ENCODE results near the gene SPINK4.

The SPINK4 gene

DNA sequence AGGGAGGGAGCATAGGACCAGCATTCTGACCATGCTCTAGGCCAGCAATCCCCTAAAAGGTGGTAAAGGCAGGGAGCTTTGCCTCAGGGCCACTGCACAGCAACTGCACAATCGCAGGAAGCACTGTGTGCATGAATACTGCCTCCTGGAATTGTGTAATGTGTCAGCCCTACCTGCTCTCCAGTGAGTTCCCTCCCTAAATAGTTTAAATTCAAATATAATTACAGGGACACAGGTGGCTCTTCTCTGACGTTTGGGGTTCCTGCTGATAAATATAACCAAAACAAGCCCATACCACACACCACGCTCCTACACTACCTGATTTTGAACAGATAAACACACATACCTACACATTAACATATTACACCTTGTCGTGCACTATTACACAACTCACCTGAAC, 15.5 kb downstream of the SPINK4 start:
- no peaks in the 10 kb centered on the region for H3K27me3 ChIP-seq (ENCODE audit: control insufficient read depth in 2 of 2, insufficient read depth in 2 of 2, low read length in 2 of 2)
- no peak overlapping the region for H3K27ac ChIP-seq (ENCODE audit: low read depth in 2 of 2, low read length in 2 of 2)
- H3K36me3 ChIP-seq (ENCODE audit: control insufficient read depth in 2 of 2, insufficient read depth in 2 of 2, low read length in 2 of 2) = peaks cover 75 to 78% of the 10 kb centered on the region in 2 donors

DNA sequence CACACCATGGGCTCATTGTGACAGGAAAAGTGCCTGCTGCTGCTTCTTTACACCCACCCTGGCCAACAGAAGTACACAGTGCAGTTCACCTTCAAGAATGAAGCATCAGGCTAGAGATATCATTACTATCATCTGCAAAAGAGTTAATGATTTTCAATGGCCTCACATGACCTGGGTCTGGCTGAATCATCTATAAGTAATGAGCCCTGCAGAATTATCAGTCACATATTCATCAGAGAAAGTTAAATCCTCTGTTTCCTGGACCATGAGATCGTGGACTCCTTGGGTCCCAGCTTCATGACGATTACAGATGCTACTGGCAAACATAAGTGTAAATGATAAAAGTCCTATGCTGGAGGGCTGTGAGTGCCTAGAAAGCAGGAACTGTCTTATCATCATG, 16.3 kb downstream of the SPINK4 start:
- H3K27me3 ChIP-seq (ENCODE audit: control insufficient read depth in 2 of 2, insufficient read depth in 2 of 2, low read length in 2 of 2) = no peaks in the 10 kb centered on the region
- no peak overlapping the region for H3K27ac ChIP-seq (ENCODE audit: low read depth in 2 of 2, low read length in 2 of 2)
- no peaks in the 10 kb centered on the region for H3K4me1 ChIP-seq (ENCODE audit: control insufficient read depth in 2 of 2, insufficient read depth in 2 of 2, low read length in 2 of 2)
- H3K4me3 ChIP-seq (ENCODE audit: low read length in 2 of 2) = no peak overlapping the region
- H3K36me3 ChIP-seq (ENCODE audit: control insufficient read depth in 2 of 2, insufficient read depth in 2 of 2, low read length in 2 of 2) = peaks cover 79 to 82% of the 10 kb centered on the region in 2 donors
- no peaks in the 10 kb centered on the region for H3K9me3 ChIP-seq (ENCODE audit: control insufficient read depth in 2 of 2, low read length in 2 of 2)
- H3K9ac ChIP-seq (ENCODE audit: low read depth in 1 of 2, low read length in 2 of 2) = no peak overlapping the region

More for the DNA sequence above, 15.5 kb downstream of the SPINK4 start:
- H3K9me3 ChIP-seq (ENCODE audit: control insufficient read depth in 2 of 2, low read length in 2 of 2) = no peaks in the 10 kb centered on the region
- no peak overlapping the region for H3K9ac ChIP-seq (ENCODE audit: low read depth in 1 of 2, low read length in 2 of 2)
- no peaks in the 10 kb centered on the region for H3K4me1 ChIP-seq (ENCODE audit: control insufficient read depth in 2 of 2, insufficient read depth in 2 of 2, low read length in 2 of 2)
- H3K4me3 ChIP-seq (ENCODE audit: low read length in 2 of 2) = no peak overlapping the region

DNA sequence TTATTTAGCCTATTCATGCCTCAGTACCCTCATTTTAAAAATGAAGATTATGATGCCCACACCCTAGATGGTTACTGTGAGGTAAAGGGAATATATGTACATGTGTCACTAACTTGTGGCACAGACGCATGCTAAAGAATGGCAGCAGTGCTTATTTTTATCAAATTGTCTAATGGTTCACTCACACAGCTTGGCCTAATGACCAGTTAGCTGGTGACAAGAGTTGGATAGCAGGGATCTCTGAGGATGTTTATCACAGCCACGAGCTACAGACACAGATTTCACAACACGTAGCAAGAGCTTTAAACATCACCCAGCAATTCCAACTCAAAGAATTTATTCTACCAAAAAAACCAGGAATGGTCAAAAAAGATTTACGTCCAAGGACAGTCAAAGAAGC, 17.3 kb downstream of the SPINK4 start:
- H3K36me3 ChIP-seq (ENCODE audit: control insufficient read depth in 2 of 2, insufficient read depth in 2 of 2, low read length in 2 of 2) = peaks cover 83 to 88% of the 10 kb centered on the region in 2 donors
- no peaks in the 10 kb centered on the region for H3K27me3 ChIP-seq (ENCODE audit: control insufficient read depth in 2 of 2, insufficient read depth in 2 of 2, low read length in 2 of 2)
- H3K9me3 ChIP-seq (ENCODE audit: control insufficient read depth in 2 of 2, low read length in 2 of 2) = no peaks in the 10 kb centered on the region
- no peaks in the 10 kb centered on the region for H3K4me1 ChIP-seq (ENCODE audit: control insufficient read depth in 2 of 2, insufficient read depth in 2 of 2, low read length in 2 of 2)
- no peak overlapping the region for H3K4me3 ChIP-seq (ENCODE audit: low read length in 2 of 2)
- H3K9ac ChIP-seq (ENCODE audit: low read depth in 1 of 2, low read length in 2 of 2) = no peak overlapping the region
- H3K27ac ChIP-seq (ENCODE audit: low read depth in 2 of 2, low read length in 2 of 2) = no peak overlapping the region

DNA sequence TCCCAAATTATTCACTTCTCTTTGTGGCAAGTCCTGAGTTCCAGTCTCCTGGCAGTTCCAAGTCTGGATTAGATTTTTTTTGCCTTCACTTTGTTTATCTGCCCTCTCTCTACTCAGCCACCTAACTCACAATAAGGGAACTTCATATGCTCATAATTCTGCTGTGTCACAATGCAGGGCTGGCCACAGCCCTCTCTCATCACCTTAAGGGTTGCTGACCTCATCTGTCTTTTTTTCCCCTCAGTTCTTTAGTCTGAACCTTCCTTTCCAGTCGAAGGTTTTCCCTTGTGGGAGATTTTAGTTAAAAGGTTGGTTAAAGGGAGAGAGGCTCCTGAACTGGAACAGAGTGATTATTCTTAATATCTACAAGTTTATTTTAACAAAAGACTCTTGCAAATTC, 20.4 kb downstream of the SPINK4 start:
- Histone ChIP-seq H3K4me1 (ENCODE audit: control insufficient read depth in 2 of 2, insufficient read depth in 2 of 2, low read length in 2 of 2) (peaks cover 10 to 11% of the 10 kb centered on the region in 2 donors), H3K4me3 (ENCODE audit: low read length in 2 of 2) (no peak overlapping the region), H3K9ac (ENCODE audit: low read depth in 1 of 2, low read length in 2 of 2) (no peak overlapping the region), H3K27me3 (ENCODE audit: control insufficient read depth in 2 of 2, insufficient read depth in 2 of 2, low read length in 2 of 2) (no peaks in the 10 kb centered on the region), H3K36me3 (ENCODE audit: control insufficient read depth in 2 of 2, insufficient read depth in 2 of 2, low read length in 2 of 2) (peaks cover 56 to 61% of the 10 kb centered on the region in 2 donors), H3K9me3 (ENCODE audit: control insufficient read depth in 2 of 2, low read length in 2 of 2) (no peaks in the 10 kb centered on the region), H3K27ac (ENCODE audit: low read depth in 2 of 2, low read length in 2 of 2) (no peak overlapping the region)

DNA sequence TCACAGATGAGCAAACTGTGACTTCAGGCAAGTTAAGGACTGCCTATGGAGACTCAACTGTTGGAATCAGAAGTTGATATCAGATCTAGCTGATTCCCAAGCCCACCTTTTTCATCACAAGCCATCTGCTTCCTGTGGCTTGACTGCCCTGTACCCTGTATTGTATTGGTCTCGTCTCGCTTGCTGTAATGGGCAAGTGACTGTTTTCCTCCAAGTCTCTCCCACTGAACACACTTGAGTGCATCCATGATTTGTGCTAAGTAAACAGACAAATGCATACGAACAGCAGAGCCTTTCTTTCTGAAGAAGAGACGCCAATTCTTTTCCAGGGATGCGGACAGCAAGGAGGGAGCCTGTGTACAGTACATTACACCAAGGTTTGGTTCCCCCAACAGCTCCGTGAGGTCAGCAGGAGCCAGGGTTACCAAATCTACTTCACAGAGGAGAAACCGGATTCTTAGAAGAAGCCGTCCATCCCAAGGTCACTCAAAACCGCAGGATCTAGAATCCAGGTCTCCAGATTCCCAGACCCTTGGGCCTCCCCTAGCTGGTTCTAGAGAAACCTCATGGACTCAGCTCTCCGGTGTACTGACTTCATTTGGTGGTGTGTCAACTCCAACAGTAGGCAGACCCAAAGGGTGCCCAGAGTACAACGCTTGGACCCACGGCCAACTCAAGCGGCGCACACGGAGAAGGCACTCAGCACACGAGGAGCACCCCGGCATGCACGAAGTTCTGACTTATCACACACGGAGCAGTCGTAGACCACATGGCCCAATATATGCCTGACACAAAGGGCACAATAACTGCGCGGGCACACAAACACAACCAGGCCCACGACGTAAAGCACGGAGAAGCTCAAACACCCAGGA, 23.4 kb downstream of the SPINK4 start:
- peak overlapping the region; percentile 88 to 89 for H3K27ac ChIP-seq (ENCODE audit: low read depth in 2 of 2, low read length in 2 of 2)
- peaks cover 46 to 48% of the 10 kb centered on the region in 2 donors for H3K36me3 ChIP-seq (ENCODE audit: control insufficient read depth in 2 of 2, insufficient read depth in 2 of 2, low read length in 2 of 2)
- no peaks in the 10 kb centered on the region for H3K9me3 ChIP-seq (ENCODE audit: control insufficient read depth in 2 of 2, low read length in 2 of 2)
- peak overlapping the region; percentile 97 for H3K9ac ChIP-seq (ENCODE audit: low read depth in 1 of 2, low read length in 2 of 2)
- H3K27me3 ChIP-seq (ENCODE audit: control insufficient read depth in 2 of 2, insufficient read depth in 2 of 2, low read length in 2 of 2) = no peaks in the 10 kb centered on the region
- peaks cover 15 to 16% of the 10 kb centered on the region in 2 donors for H3K4me1 ChIP-seq (ENCODE audit: control insufficient read depth in 2 of 2, insufficient read depth in 2 of 2, low read length in 2 of 2)
- H3K4me3 ChIP-seq (ENCODE audit: low read length in 2 of 2) = peak overlapping the region; percentile 98 to 99

DNA sequence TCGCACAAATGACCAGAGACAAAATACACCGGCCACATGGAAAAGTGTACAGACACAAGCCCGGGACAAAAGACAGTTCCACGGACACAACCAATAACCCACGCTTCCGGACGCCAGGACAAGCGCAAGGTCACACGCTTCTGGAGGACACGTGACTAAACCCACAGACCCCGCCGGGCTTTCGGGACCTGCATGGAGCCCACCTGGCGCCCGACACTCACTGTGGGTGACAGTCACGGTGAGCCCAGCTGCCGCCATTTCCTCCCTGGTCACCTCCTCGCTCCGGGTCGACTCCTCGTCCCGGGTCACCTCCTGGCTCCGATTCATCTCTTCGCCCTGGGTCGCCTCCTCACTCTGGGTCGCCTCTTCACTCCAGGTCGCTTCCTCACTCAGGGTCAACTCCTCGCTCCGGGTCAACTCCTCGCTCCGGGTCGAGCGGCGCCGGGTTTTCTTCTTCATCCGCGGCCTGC, 24.1 kb downstream of the SPINK4 start:
- Histone ChIP-seq H3K9ac (ENCODE audit: low read depth in 1 of 2, low read length in 2 of 2) (peak overlapping the region; percentile 97), H3K27me3 (ENCODE audit: control insufficient read depth in 2 of 2, insufficient read depth in 2 of 2, low read length in 2 of 2) (no peaks in the 10 kb centered on the region), H3K36me3 (ENCODE audit: control insufficient read depth in 2 of 2, insufficient read depth in 2 of 2, low read length in 2 of 2) (peaks cover 47 to 49% of the 10 kb centered on the region in 2 donors), H3K9me3 (ENCODE audit: control insufficient read depth in 2 of 2, low read length in 2 of 2) (no peaks in the 10 kb centered on the region), H3K27ac (ENCODE audit: low read depth in 2 of 2, low read length in 2 of 2) (peak overlapping the region; percentile 88 to 89), H3K4me1 (ENCODE audit: control insufficient read depth in 2 of 2, insufficient read depth in 2 of 2, low read length in 2 of 2) (peaks cover 15 to 16% of the 10 kb centered on the region in 2 donors), H3K4me3 (ENCODE audit: low read length in 2 of 2) (peak overlapping the region; percentile 98 to 99)

DNA sequence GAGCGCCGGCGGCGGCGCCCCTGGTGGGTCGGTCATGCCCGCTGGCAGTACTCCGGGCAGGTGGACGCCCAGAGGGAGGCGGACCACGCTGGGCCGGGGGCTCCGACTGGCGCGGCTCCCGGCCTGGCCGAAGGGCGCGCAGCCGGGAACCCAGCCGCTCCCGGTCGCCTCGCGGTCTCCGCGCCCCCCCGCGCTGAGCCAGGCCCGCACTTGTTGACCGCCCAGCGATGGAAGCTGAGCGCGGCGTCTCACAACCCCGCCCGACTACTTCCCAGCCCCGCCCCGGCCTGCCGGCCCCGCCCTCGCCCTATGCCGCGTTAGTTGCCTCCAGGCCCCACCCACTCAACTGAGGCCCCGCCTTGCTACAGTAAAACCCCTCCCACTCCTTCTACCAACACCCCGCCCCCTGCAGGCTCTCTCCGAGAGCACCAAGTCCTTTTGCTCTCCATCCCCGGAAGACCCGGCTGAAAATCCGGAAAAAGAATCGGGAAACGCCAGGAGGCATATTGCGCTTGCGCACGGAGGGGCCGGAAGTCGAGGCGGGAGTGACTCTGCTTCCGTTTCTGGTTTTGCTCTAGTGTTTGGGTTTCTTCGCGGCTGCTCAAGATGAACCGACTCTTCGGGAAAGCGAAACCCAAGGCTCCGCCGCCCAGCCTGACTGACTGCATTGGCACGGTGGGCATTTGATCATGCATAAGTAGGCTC, 24.7 kb downstream of the SPINK4 start, which contains the start of the genes BAG1 and CHMP5:
TSS of gene BAG1 (minus strand) at position 236 of the 705 bp plus-strand sequence.
TSS of gene CHMP5 (plus strand) at position 577 of the 705 bp plus-strand sequence. CDS start at position 607, 30 bp downstream.
- Histone ChIP-seq H3K27ac (ENCODE audit: low read depth in 2 of 2, low read length in 2 of 2) (peak within 1 kb of the TSS; percentile 88 to 89), H3K4me3 (ENCODE audit: low read length in 2 of 2) (peak within 1 kb of the TSS; percentile 98 to 99), H3K36me3 (ENCODE audit: control insufficient read depth in 2 of 2, insufficient read depth in 2 of 2, low read length in 2 of 2) (peaks cover 43 to 44% of the 10 kb centered on the region in 2 donors), H3K9ac (ENCODE audit: low read depth in 1 of 2, low read length in 2 of 2) (peak within 1 kb of the TSS; percentile 97 to 98), H3K9me3 (ENCODE audit: control insufficient read depth in 2 of 2, low read length in 2 of 2) (no peaks in the 10 kb centered on the region), H3K27me3 (ENCODE audit: control insufficient read depth in 2 of 2, insufficient read depth in 2 of 2, low read length in 2 of 2) (no peaks in the 10 kb centered on the region), H3K4me1 (ENCODE audit: control insufficient read depth in 2 of 2, insufficient read depth in 2 of 2, low read length in 2 of 2) (peaks cover 15 to 16% of the 10 kb centered on the region in 2 donors)

DNA sequence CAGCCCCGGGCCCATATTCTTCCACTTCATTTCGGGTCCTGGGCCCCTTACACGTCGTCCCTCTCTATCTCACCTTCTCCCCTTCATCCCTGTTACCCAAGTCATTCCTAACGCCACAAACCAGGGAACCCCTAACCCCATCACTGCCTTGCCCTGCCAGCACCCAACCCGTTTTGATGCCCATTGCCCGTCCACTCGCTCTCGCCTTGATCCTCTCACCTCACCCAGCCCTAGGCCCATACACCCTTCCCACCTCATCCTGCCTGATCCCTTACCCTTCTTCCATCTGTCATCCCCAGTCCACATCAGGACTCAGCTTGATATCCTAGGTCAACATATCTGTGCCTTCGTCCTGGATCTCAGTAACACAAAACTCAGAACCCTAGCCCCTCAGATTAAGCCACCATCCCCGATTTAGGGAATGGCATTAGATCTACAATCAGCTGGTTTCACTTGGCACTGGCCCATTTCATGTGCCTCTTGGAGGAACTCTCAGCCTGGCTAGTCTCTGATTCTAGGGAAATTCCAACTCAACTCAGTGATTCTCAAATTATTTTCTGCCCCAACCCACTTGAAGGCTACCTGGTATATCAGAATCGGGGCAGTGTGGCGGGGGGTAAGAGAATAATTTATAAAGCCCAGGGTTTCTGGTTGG, 25.4 kb downstream of the SPINK4 start:
- Histone ChIP-seq H3K27ac (ENCODE audit: low read depth in 2 of 2, low read length in 2 of 2) (peak overlapping the region; percentile 88 to 89), H3K9me3 (ENCODE audit: control insufficient read depth in 2 of 2, low read length in 2 of 2) (no peaks in the 10 kb centered on the region), H3K4me1 (ENCODE audit: control insufficient read depth in 2 of 2, insufficient read depth in 2 of 2, low read length in 2 of 2) (peaks cover 15 to 16% of the 10 kb centered on the region in 2 donors), H3K9ac (ENCODE audit: low read depth in 1 of 2, low read length in 2 of 2) (peak overlapping the region; percentile 94 to 98), H3K36me3 (ENCODE audit: control insufficient read depth in 2 of 2, insufficient read depth in 2 of 2, low read length in 2 of 2) (peaks cover 39 to 41% of the 10 kb centered on the region in 2 donors), H3K27me3 (ENCODE audit: control insufficient read depth in 2 of 2, insufficient read depth in 2 of 2, low read length in 2 of 2) (no peaks in the 10 kb centered on the region), H3K4me3 (ENCODE audit: low read length in 2 of 2) (peak overlapping the region; percentile 90 to 96)

DNA sequence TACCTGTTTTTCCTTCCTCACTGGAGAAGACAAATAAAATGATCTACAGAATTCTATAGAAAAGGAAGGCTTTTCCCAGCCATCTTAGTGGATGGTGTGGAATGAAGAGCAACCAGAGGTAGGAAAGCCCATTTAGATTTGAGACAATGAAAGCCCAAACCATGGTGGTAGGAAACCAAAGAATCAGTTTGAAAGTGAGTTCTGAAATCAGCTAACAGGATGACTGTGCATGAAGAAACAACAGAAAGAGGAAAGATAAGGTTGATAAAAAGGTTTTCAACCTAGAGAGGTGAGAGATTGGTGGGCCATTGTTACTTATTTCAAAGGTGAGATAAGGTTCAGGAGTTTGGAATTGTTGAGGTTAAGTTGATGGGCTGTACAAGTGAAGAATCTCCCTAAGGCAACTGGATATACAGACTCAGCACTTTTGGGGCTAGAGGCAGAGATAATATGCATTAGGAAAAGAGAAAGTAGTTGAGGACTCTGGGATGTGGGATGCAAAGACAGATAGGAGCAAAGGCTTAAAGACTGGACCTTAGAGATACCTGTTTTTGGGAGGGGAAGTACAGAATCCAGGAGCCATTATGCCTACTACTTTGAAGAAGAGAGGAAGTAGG, 27.3 kb downstream of the SPINK4 start:
- no peak overlapping the region for H3K9ac ChIP-seq (ENCODE audit: low read depth in 1 of 2, low read length in 2 of 2)
- H3K27me3 ChIP-seq (ENCODE audit: control insufficient read depth in 2 of 2, insufficient read depth in 2 of 2, low read length in 2 of 2) = no peaks in the 10 kb centered on the region
- no peaks in the 10 kb centered on the region for H3K9me3 ChIP-seq (ENCODE audit: control insufficient read depth in 2 of 2, low read length in 2 of 2)
- no peak overlapping the region for H3K4me3 ChIP-seq (ENCODE audit: low read length in 2 of 2)
- peaks cover 24 to 25% of the 10 kb centered on the region in 2 donors for H3K4me1 ChIP-seq (ENCODE audit: control insufficient read depth in 2 of 2, insufficient read depth in 2 of 2, low read length in 2 of 2)
- H3K36me3 ChIP-seq (ENCODE audit: control insufficient read depth in 2 of 2, insufficient read depth in 2 of 2, low read length in 2 of 2) = peaks cover 35 to 36% of the 10 kb centered on the region in 2 donors
- no peak overlapping the region for H3K27ac ChIP-seq (ENCODE audit: low read depth in 2 of 2, low read length in 2 of 2)
